HCT116 (cell line): ENCODE results near the gene AHR.

Experiments
- SIN3A ChIP-seq: IDR thresholded peaks from 2 replicates; pipeline ENCODE4 v1.6.1; 2012; ENCODE audit warnings: low read depth
- YY1 ChIP-seq: IDR thresholded peaks from 2 replicates; pipeline ENCODE4 v1.6.1; 2011; ENCODE audit warnings: low read length, low read depth, moderate library complexity, mild to moderate bottlenecking; ENCODE audit not compliant: insufficient replicate concordance; ENCODE audit errors: extremely low read depth
- TF ChIP-seq, protein P1 (sequence below), 3 experiments: fragments of 200-600 bp in 1 of 3; sonication (generic) in 1 of 3; IDR thresholded peaks in 2 of 3; conservative IDR thresholded peaks in 1 of 3; 2 replicates each; pipeline ENCODE4 v1.5.1; 2012 to 2017; ENCODE audit warnings: low read depth in 2 of 3, low read length in 2 of 3, antibody characterized with exemption in 1 of 3, borderline replicate concordance in 1 of 3, control low read depth in 1 of 3, mild to moderate bottlenecking in 1 of 3, mixed read lengths in 1 of 3, mixed run types in 1 of 3, moderate library complexity in 1 of 3; ENCODE audit not compliant: insufficient read depth in 1 of 3
- TF ChIP-seq, protein P2 (sequence below): IDR thresholded peaks from 2 replicates; pipeline ENCODE4 v1.6.1; 2012; ENCODE audit warnings: low read depth

DNA sequence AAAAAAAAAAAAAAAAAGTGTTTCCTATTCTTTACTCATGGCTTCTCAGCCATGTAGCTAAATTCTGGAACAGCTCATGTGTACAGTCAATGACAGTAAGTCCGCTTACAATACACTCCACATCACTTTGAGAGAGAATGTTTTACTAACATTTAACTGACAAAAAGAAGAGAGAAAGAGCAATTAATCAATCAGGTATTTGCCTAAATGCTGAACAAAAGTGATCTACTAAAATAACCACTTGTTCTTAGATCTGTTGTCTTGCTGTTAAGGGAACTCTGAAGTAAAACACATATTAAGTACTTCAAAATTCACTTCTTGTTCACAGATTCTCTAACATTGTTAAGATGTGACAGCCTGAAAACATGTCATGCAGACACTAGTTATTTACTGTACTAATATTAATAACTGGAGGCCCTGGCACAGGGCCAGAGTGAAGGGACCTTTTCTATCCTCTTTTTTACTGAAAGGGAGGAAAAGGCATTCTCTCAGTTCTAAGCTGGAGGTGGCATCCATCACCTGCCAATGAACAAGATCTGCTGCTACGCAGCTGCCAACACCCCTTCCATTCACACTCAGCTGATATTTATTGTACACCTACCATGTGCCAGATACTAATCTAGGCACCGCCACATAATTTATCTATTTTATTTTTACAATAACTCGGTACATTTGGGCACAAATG is 72.6 kb downstream of the AHR start:
- TF ChIP-seq SIN3A (no peak), YY1 (no peak)
- TF ChIP-seq, protein P1, sequence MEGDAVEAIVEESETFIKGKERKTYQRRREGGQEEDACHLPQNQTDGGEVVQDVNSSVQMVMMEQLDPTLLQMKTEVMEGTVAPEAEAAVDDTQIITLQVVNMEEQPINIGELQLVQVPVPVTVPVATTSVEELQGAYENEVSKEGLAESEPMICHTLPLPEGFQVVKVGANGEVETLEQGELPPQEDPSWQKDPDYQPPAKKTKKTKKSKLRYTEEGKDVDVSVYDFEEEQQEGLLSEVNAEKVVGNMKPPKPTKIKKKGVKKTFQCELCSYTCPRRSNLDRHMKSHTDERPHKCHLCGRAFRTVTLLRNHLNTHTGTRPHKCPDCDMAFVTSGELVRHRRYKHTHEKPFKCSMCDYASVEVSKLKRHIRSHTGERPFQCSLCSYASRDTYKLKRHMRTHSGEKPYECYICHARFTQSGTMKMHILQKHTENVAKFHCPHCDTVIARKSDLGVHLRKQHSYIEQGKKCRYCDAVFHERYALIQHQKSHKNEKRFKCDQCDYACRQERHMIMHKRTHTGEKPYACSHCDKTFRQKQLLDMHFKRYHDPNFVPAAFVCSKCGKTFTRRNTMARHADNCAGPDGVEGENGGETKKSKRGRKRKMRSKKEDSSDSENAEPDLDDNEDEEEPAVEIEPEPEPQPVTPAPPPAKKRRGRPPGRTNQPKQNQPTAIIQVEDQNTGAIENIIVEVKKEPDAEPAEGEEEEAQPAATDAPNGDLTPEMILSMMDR (IDR thresholded peaks at IDR 0.05 in 2 of 3, conservative IDR thresholded peaks at IDR 0.05 in 1 of 3; ENCODE audit: borderline replicate concordance in 1 of 3, insufficient read depth in 1 of 3, low read depth in 2 of 3, low read length in 2 of 3): no peak
- TF ChIP-seq, protein P2, sequence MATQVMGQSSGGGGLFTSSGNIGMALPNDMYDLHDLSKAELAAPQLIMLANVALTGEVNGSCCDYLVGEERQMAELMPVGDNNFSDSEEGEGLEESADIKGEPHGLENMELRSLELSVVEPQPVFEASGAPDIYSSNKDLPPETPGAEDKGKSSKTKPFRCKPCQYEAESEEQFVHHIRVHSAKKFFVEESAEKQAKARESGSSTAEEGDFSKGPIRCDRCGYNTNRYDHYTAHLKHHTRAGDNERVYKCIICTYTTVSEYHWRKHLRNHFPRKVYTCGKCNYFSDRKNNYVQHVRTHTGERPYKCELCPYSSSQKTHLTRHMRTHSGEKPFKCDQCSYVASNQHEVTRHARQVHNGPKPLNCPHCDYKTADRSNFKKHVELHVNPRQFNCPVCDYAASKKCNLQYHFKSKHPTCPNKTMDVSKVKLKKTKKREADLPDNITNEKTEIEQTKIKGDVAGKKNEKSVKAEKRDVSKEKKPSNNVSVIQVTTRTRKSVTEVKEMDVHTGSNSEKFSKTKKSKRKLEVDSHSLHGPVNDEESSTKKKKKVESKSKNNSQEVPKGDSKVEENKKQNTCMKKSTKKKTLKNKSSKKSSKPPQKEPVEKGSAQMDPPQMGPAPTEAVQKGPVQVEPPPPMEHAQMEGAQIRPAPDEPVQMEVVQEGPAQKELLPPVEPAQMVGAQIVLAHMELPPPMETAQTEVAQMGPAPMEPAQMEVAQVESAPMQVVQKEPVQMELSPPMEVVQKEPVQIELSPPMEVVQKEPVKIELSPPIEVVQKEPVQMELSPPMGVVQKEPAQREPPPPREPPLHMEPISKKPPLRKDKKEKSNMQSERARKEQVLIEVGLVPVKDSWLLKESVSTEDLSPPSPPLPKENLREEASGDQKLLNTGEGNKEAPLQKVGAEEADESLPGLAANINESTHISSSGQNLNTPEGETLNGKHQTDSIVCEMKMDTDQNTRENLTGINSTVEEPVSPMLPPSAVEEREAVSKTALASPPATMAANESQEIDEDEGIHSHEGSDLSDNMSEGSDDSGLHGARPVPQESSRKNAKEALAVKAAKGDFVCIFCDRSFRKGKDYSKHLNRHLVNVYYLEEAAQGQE: no peak
